Panc1 (cell line): ENCODE measurements around the gene HOXA7. TPM values are rescaled to one million over a fixed set of nuclear protein-coding genes. Genes with fewer than 3 reads are reported as not detected.

Experiments used
- ATAC-seq: fragments of 200-7000 bp; cut with Tn5 transposase; 2 replicates; pipeline ENCODE4 v1.9.1; 2020; ENCODE audit warnings: mild to moderate bottlenecking, moderate library complexity
- BruUV-seq: library from RNA; stranded (reverse); fragments of 400-500 nt; replicated peaks from 2 replicates; lab custom pipeline; 2021; lab: Mats Ljungman, UMichigan
- CTCF ChIA-PET: fragments of 300-600 bp; sonication (Branson Sonifier 250); formaldehyde crosslinking; loops from one replicate; lab custom pipeline; 2022; ENCODE audit warnings: antibody characterized with exemption; lab: Charles Lee
- POLR2A ChIA-PET: fragments of 300-600 bp; sonication (Branson Sonifier 250); formaldehyde crosslinking; loops from one replicate; lab custom pipeline; 2022; ENCODE audit warnings: antibody characterized with exemption; lab: Charles Lee
- DNase-seq: peaks from one replicate; pipeline ENCODE4 v3.0.0-alpha.2; 2010; ENCODE audit warnings: low read depth, low spot score
- H3K27ac ChIP-seq: 2 replicates; pipeline ENCODE4 v1.5.1; 2011; ENCODE audit warnings: mild to moderate bottlenecking, low read length, inconsistent platforms
- H3K27me3 ChIP-seq: fragments of 200-500 bp; sonication (Bioruptor generic); 2 replicates; pipeline ENCODE4 v1.6.0; 2014; ENCODE audit warnings: low read length, inconsistent platforms; ENCODE audit not compliant: control insufficient read depth, insufficient read depth
- H3K36me3 ChIP-seq: fragments of 200-500 bp; sonication (Bioruptor generic); 2 replicates; pipeline ENCODE4 v1.5.1; 2014; ENCODE audit warnings: inconsistent platforms, mild to moderate bottlenecking, low read length, moderate library complexity; ENCODE audit not compliant: control insufficient read depth, insufficient read depth
- H3K4me1 ChIP-seq: 2 replicates; pipeline ENCODE4 v1.5.1; 2011; ENCODE audit warnings: inconsistent platforms, mild to moderate bottlenecking, low read length, moderate library complexity; ENCODE audit not compliant: control insufficient read depth, insufficient read depth
- H3K4me3 ChIP-seq, 2 experiments: 2 replicates each; pipeline ENCODE4 v1.5.1; 2011 to 2012; ENCODE audit warnings: low read depth in 2 of 2, low read length in 2 of 2, mild to moderate bottlenecking in 2 of 2, inconsistent platforms in 1 of 2, moderate library complexity in 1 of 2
- H3K9me3 ChIP-seq: fragments of 200-500 bp; sonication (Bioruptor generic); 2 replicates; pipeline ENCODE4 v1.5.1; 2014; ENCODE audit warnings: low read depth, mild to moderate bottlenecking, inconsistent platforms, low read length, moderate library complexity; ENCODE audit not compliant: control insufficient read depth, insufficient read depth
- CTCF ChIP-seq: fragments of 450-650 bp; IDR thresholded peaks from 2 replicates; pipeline ENCODE4 v1.5.1; 2017; ENCODE audit warnings: mild to moderate bottlenecking
- POLR2AphosphoS5 ChIP-seq: IDR thresholded peaks from 2 replicates; pipeline ENCODE4 v1.6.1; 2012; ENCODE audit warnings: mild to moderate bottlenecking, low read depth, low read length, moderate library complexity
- REST ChIP-seq, 2 experiments: IDR thresholded peaks; 2 replicates each; pipeline ENCODE4 v1.6.1; 2011 to 2012; ENCODE audit warnings: low read depth in 2 of 2, control low read depth in 1 of 2, low read length in 1 of 2, mild to moderate bottlenecking in 1 of 2, moderate library complexity in 1 of 2; ENCODE audit not compliant: insufficient read depth in 1 of 2
- SIN3A ChIP-seq: IDR thresholded peaks from 2 replicates; pipeline ENCODE4 v1.6.1; 2012; ENCODE audit warnings: low read depth, mild to moderate bottlenecking, low read length, moderate library complexity, borderline replicate concordance; ENCODE audit not compliant: insufficient read depth
- TCF7L2 ChIP-seq: IDR thresholded peaks from 2 replicates; pipeline ENCODE4 v1.6.1; 2011; ENCODE audit warnings: mild to moderate bottlenecking, low read depth, low read length, inconsistent platforms
- in situ Hi-C: cut with HindIII; loops from 2 replicates; pipeline ENCODE4 v1.10.0; 2016; ENCODE audit warnings: low sequenced_read_pairs, low pct_unique_long_range_greater_than_20kb
- intact Hi-C: fragments of 100-400 bp; cut with micrococcal nuclease; formaldehyde crosslinking; loops from one replicate; pipeline ENCODE4 v1.10.0; 2022; ENCODE audit not compliant: unreplicated experiment
- total RNA-seq: library from RNA; stranded (reverse); gene quantifications from one replicate; pipeline ENCODE4 v1.2.1, GENCODE V29; 2021; ENCODE audit not compliant: unreplicated experiment

The HOXA7 gene
- total RNA-seq, 1 experiment from 2014 or later: not detected

- no peak for ATAC-seq
- ChIA-PET CTCF (no interaction called here), POLR2A (interaction anchor here (0.6 kb wide), 1 partner anchor 33 kb away, joined by 5 read pairs; no protein-coding TSS in a partner anchor)
- H3K36me3 ChIP-seq: no peaks in the 10 kb centered on the region
- H3K4me1 ChIP-seq: peaks cover 75% of the 10 kb centered on the region
- no TSS peak for BruUV-seq
- no peak within 1 kb of the TSS for H3K4me3 ChIP-seq
- intact Hi-C loops (no loop called here), in situ Hi-C loops (no loop called here)
- DNase-seq: no peak
- TF ChIP-seq TCF7L2 (no peak), POLR2AphosphoS5 (no peak), SIN3A (no peak), CTCF (no peak)
- no peaks in the 10 kb centered on the region for H3K9me3 ChIP-seq
- no peaks in the 10 kb centered on the region for H3K27me3 ChIP-seq
- peak within 1 kb of the TSS; percentile 98 for H3K27ac ChIP-seq
Observed at GRCh38 chr7:27130540-27131389, 25.7 kb downstream of the HOXA7 start, which contains the start of gene HOXA4. HOXA4 (minus strand) TSS chr7:27130757; CDS start chr7:27130733, 24 bp downstream.

GRCh38 chr7:27129729-27130539, 26.5 kb downstream of the HOXA7 start:
- H3K9me3 ChIP-seq: no peaks in the 10 kb centered on the region
- no peak overlapping the region; the same call in 1 of the 2 replicates for H3K27ac ChIP-seq
- TF ChIP-seq SIN3A (no peak), TCF7L2 (no peak), REST (IDR thresholded peaks at IDR 0.05; ENCODE audit: insufficient read depth in 1 of 2, low read depth in 2 of 2, low read length in 1 of 2) (no peak), CTCF (no peak), POLR2AphosphoS5 (no peak)
- BruUV-seq: no TSS peak
- no peak for ATAC-seq
- POLR2A ChIA-PET: no interaction called here
- H3K4me3 ChIP-seq: no peak overlapping the region
- CTCF ChIA-PET: no interaction called here
- in situ Hi-C loops (no loop called here), intact Hi-C loops (no loop called here)
- no peaks in the 10 kb centered on the region for H3K36me3 ChIP-seq
- H3K4me1 ChIP-seq: peaks cover 74% of the 10 kb centered on the region
- H3K27me3 ChIP-seq: no peaks in the 10 kb centered on the region
- no peak for DNase-seq
